Fibroblast of pulmonary artery (primary cell): ENCODE results near the gene MYH10.

ENCODE experiments used
- DNase-seq: peaks from one replicate; pipeline ENCODE4 v3.0.0-alpha.2; 2010; ENCODE audit warnings: low read depth
- H3K4me3 ChIP-seq: replicated peaks from 2 replicates; pipeline ENCODE4 v1.5.1; 2011; ENCODE audit warnings: low read depth, mild to moderate bottlenecking, control low read depth, low read length, moderate library complexity
- TF ChIP-seq, protein P1 (sequence below): IDR thresholded peaks from 2 replicates; pipeline ENCODE4 v1.5.1; 2011; ENCODE audit warnings: mild to moderate bottlenecking, control low read depth, low read length, inconsistent platforms; ENCODE audit errors: missing control alignments

MYH10 gene

DNA sequence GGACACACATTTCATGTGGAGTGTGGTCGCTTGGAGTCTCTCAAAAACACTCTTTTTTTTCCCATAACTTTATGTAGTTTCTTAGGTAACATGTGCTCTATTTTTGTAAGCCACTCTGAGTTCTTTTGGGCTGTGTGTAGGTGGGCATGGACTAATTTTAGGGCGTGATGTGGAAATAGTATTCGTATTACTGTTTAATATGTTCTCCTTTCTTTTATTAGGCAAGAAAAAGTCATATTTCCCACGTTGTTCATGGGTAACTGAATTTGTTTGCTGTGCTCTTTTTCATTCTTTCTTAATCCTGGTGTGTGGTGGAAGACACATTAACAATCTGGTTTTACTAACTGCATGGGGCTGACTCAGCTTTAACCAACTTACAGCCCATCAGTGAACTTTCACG, 167.4 kb downstream of the MYH10 start:
- TF ChIP-seq, protein P1, sequence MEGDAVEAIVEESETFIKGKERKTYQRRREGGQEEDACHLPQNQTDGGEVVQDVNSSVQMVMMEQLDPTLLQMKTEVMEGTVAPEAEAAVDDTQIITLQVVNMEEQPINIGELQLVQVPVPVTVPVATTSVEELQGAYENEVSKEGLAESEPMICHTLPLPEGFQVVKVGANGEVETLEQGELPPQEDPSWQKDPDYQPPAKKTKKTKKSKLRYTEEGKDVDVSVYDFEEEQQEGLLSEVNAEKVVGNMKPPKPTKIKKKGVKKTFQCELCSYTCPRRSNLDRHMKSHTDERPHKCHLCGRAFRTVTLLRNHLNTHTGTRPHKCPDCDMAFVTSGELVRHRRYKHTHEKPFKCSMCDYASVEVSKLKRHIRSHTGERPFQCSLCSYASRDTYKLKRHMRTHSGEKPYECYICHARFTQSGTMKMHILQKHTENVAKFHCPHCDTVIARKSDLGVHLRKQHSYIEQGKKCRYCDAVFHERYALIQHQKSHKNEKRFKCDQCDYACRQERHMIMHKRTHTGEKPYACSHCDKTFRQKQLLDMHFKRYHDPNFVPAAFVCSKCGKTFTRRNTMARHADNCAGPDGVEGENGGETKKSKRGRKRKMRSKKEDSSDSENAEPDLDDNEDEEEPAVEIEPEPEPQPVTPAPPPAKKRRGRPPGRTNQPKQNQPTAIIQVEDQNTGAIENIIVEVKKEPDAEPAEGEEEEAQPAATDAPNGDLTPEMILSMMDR, result no peak
- no peak for DNase-seq
- H3K4me3 ChIP-seq, result no peak overlapping the region

DNA sequence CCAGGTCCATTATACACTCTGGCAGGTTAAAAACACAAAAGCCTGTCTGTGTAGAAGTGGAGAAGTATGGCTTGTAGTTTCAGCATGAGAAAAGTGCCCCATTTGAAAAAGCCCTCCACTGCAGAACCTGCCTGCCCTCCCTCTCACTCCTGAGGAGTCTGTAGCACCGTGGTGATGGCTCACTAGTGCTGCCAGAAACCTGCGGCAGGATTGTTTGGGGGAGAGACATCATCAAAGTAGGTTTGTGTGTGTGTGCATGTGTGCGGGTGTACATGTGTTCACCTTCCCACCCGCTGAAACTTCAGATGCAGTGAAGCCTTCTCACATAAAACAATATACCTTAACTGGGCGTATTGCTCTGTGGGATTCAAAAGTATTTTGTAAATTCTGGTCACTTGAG, 168.0 kb downstream of the MYH10 start:
- TF ChIP-seq, protein P1, result no peak
- no peak for DNase-seq
- no peak overlapping the region for H3K4me3 ChIP-seq

DNA sequence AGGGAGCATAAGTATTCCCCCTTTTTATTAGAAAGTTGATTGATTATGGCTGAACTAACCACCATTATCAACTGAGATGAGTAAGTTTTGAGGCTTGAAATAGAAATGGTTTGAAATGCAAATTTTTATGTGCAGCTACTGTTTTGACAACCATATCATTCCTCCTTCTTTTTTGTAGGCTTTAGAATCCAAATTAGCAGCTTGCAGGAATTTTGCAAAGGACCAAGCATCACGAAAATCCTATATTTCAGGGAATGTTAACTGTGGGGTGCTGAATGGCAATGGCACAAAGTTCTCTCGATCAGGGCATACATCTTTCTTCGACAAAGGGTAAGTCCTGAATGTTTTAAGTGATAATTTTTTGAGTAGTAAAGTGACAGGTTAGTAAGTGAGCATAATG, 170.7 kb downstream of the MYH10 start:
- TF ChIP-seq, protein P1, result no peak
- DNase-seq, result no peak
- no peak overlapping the region for H3K4me3 ChIP-seq

DNA sequence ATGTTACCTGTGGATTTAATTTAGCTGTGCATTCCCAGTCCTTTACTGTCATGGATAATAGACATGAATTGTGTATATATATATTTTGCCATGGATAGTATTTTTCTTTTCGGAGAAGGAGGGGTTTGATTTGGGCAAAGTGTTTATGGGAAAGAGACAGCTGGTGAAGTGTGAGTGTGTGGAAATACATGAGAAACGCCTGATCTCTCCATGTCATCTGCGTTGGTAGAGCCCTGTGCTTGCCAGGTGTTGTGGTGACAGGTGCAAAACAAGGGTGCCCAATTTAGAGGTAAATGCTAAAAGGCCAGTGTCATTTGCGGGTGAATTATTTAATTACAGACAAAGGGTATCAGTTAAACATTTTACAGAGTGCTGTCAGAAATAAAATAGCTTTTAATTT, 171.4 kb downstream of the MYH10 start:
- H3K4me3 ChIP-seq, result no peak overlapping the region
- TF ChIP-seq, protein P1, result no peak
- no peak for DNase-seq

DNA sequence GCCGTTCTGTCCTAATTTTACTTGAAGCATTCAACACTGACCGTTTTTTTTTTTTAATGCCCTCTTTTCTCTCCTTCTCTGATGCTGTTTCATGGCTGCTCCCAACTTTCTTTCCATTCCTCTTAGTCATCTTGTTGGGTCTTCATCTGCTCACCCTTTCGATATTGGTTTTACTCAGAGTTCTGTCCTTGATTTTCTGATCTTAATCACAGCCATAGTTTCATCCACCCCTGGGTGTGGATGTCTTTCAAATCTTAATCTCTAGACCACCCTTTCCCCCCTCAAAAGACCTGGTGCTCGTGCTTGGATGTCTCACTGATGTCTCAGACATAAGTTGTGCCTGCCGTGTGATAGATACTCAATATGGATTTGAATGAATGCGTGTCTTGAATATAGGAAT, 172.4 kb downstream of the MYH10 start:
- no peak for DNase-seq
- TF ChIP-seq, protein P1, result no peak
- no peak overlapping the region for H3K4me3 ChIP-seq

DNA sequence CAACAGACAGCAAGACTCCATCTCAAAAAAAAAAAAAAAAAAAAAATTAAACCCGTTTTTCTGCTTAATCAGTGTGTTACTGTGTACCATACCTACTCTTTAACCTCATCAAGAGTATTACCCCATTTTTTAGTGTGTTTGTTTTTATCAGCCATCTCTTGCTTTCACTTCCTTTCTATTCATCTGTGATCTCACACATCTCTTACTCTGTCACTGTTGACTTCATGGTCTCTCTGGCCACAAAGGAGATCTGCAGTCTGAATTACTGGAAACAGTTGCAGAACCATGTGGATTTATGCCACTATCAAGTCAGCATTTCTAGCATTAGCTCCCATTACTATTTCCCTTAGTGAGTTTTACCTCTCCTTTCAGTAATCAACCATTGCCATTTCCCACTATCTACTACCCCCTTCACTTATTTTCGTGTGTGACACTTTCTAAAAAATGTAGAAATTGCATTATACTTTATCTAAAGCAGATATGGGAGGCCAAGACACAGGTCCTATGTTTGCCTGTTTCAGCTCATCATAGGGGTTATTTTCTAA, 174.8 kb downstream of the MYH10 start:
- no peak for DNase-seq
- no peak overlapping the region for H3K4me3 ChIP-seq
- TF ChIP-seq, protein P1, result no peak

DNA sequence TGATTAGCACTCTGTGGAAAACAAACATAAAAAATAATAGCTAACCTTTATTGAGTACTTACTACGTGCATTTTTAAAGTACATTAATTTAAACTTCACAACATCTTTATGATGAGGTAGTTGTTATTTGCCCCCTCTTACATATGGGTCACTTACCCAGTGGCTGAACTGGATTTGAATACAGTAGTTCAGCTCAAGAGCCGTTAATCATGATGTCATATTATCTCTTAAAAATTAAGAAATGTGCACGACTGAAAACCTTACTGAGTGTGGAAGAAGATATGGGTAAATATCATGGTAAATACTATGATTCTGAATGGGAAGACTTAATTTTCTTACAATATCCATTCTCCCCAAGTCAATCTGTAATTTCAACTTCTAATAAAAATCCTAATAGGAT, 177.2 kb downstream of the MYH10 start:
- no peak for DNase-seq
- TF ChIP-seq, protein P1, result no peak
- H3K4me3 ChIP-seq, result no peak overlapping the region
